AML-193 (cell line): Measurements from ENCODE around the gene SDCCAG8.

ENCODE experiments used
- DNase-seq, 2 experiments: peaks; one replicate each; lab custom pipeline; 2025; lab: John Stamatoyannopoulos, UW

SDCCAG8 gene

GRCh38 chr1:243286409-243287122, 30.7 kb downstream of the SDCCAG8 start:
- peak; percentile 11 to 16 for DNase-seq

GRCh38 chr1:243287123-243287460, 31.3 kb downstream of the SDCCAG8 start:
- no peak for DNase-seq

- peak; percentile 94 to 95 for DNase-seq
Observed at GRCh38 chr1:243287652-243288051, 31.8 kb downstream of the SDCCAG8 start.

GRCh38 chr1:243288062-243288461, 32.2 kb downstream of the SDCCAG8 start:
- DNase-seq: no peak

GRCh38 chr1:243291292-243291691, 35.5 kb downstream of the SDCCAG8 start:
- no peak for DNase-seq

- no peak for DNase-seq
Observed at GRCh38 chr1:243292117-243292516, 36.3 kb downstream of the SDCCAG8 start.

- no peak for DNase-seq
Observed at GRCh38 chr1:243293941-243294722, 38.3 kb downstream of the SDCCAG8 start.

- no peak for DNase-seq
Observed at GRCh38 chr1:243294723-243295121, 38.9 kb downstream of the SDCCAG8 start.

GRCh38 chr1:243299069-243299468, 43.2 kb downstream of the SDCCAG8 start:
- no peak for DNase-seq

- no peak for DNase-seq
Observed at GRCh38 chr1:243301059-243301458, 45.2 kb downstream of the SDCCAG8 start.

- no peak for DNase-seq
Observed at GRCh38 chr1:243311809-243312208, 56.0 kb downstream of the SDCCAG8 start.

GRCh38 chr1:243312952-243313634, 57.3 kb downstream of the SDCCAG8 start:
- no peak for DNase-seq

- no peak for DNase-seq
Observed at GRCh38 chr1:243313635-243314536, 58.0 kb downstream of the SDCCAG8 start.

- DNase-seq: no peak
Observed at GRCh38 chr1:243315455-243315854, 59.6 kb downstream of the SDCCAG8 start.

GRCh38 chr1:243315893-243316292, 60.1 kb downstream of the SDCCAG8 start:
- no peak for DNase-seq

- DNase-seq: no peak
Observed at GRCh38 chr1:243316366-243316989, 60.6 kb downstream of the SDCCAG8 start.

- DNase-seq: no peak
Observed at GRCh38 chr1:243320224-243320623, 64.4 kb downstream of the SDCCAG8 start.

GRCh38 chr1:243322326-243322725, 66.5 kb downstream of the SDCCAG8 start:
- DNase-seq: no peak

- no peak for DNase-seq
Observed at GRCh38 chr1:243323491-243323890, 67.7 kb downstream of the SDCCAG8 start.

GRCh38 chr1:243325305-243325890, 69.6 kb downstream of the SDCCAG8 start:
- peak; percentile 60 to 62 for DNase-seq

- DNase-seq: no peak
Observed at GRCh38 chr1:243332440-243332839, 76.6 kb downstream of the SDCCAG8 start.
